IMR-90 (cell line): ENCODE results near the gene PTPN3. TPM values are rescaled to one million over a fixed set of nuclear protein-coding genes. Genes with fewer than 3 reads are reported as not detected.

Source experiments
- ATAC-seq: fragments of 200-7000 bp; cut with Tn5 transposase; 2 replicates; pipeline ENCODE4 v1.9.1; 2020; ENCODE audit warnings: low read depth, mild to moderate bottlenecking, moderate library complexity
- BruUV-seq: library from RNA; stranded (reverse); fragments of 400-500 nt; replicated peaks from 2 replicates; lab custom pipeline; 2021; lab: Mats Ljungman, UMichigan
- CTCF ChIA-PET: fragments of 300-600 bp; formaldehyde crosslinking; extraction: SDS; loops from one replicate; lab custom pipeline; 2021; ENCODE audit warnings: antibody characterized with exemption; lab: Yijun Ruan, JAX
- POLR2A ChIA-PET: fragments of 300-600 bp; sonication (Branson Sonifier 250); formaldehyde crosslinking; loops from one replicate; lab custom pipeline; 2022; ENCODE audit warnings: antibody characterized with exemption; ENCODE audit not compliant: unreplicated experiment; lab: Charles Lee
- DNase-seq: peaks from one replicate; pipeline ENCODE4 v3.0.0; 2013
- H2AFZ ChIP-seq: replicated peaks from 2 replicates; pipeline ENCODE3; 2013; ENCODE audit warnings: low read length, mild to moderate bottlenecking; ENCODE audit not compliant: poor library complexity
- H2AK5ac ChIP-seq: 2 replicates; pipeline ENCODE4 v1.6.1; 2013; ENCODE audit warnings: low read depth, low read length, inconsistent platforms
- H2AK9ac ChIP-seq: replicated peaks from 2 replicates; pipeline ENCODE3; 2013; ENCODE audit warnings: mild to moderate bottlenecking, low read depth, low read length, moderate library complexity; ENCODE audit not compliant: poor library complexity
- H2BK120ac ChIP-seq: 2 replicates; pipeline ENCODE4 v1.6.1; 2013; ENCODE audit warnings: low read depth, low read length, inconsistent platforms
- H2BK15ac ChIP-seq: 3 replicates; pipeline ENCODE4 v1.6.1; 2013; ENCODE audit warnings: low read depth, low read length, inconsistent platforms
- H2BK20ac ChIP-seq: 2 replicates; pipeline ENCODE4 v1.6.1; 2013; ENCODE audit warnings: low read depth, mild to moderate bottlenecking, inconsistent platforms, low read length, moderate library complexity
- H2BK5ac ChIP-seq: 2 replicates; pipeline ENCODE4 v1.6.1; 2013; ENCODE audit warnings: mild to moderate bottlenecking, low read depth, low read length, inconsistent platforms; ENCODE audit not compliant: poor library complexity, severe bottlenecking
- H3K14ac ChIP-seq: replicated peaks from 2 replicates; pipeline ENCODE4 v1.6.1; 2013; ENCODE audit warnings: low read depth, low read length, inconsistent platforms
- H3K18ac ChIP-seq: 2 replicates; pipeline ENCODE4 v1.6.1; 2013; ENCODE audit warnings: low read depth, low read length, control low read depth
- H3K23ac ChIP-seq: 2 replicates; pipeline ENCODE4 v1.6.1; 2013; ENCODE audit warnings: low read depth, low read length, inconsistent platforms
- H3K27ac ChIP-seq: 2 replicates; pipeline ENCODE4 v1.5.1; 2013; ENCODE audit warnings: mild to moderate bottlenecking, control low read depth, low read length; ENCODE audit not compliant: insufficient read depth
- H3K27me3 ChIP-seq: 2 replicates; pipeline ENCODE4 v1.6.1; 2013; ENCODE audit warnings: low read length; ENCODE audit not compliant: control insufficient read depth, insufficient read depth
- H3K36me3 ChIP-seq: 2 replicates; pipeline ENCODE4 v1.6.1; 2013; ENCODE audit warnings: low read length, mixed read lengths; ENCODE audit not compliant: control insufficient read depth, insufficient read depth
- H3K4ac ChIP-seq: 2 replicates; pipeline ENCODE4 v1.6.1; 2013; ENCODE audit warnings: low read depth, low read length, inconsistent platforms
- H3K4me1 ChIP-seq: 2 replicates; pipeline ENCODE4 v1.6.1; 2013; ENCODE audit warnings: low read length, mixed read lengths; ENCODE audit not compliant: control insufficient read depth, insufficient read depth
- H3K4me2 ChIP-seq: 2 replicates; pipeline ENCODE4 v1.6.1; 2013; ENCODE audit warnings: low read depth, mild to moderate bottlenecking, control low read depth, low read length, moderate library complexity
- H3K4me3 ChIP-seq: 2 replicates; pipeline ENCODE4 v1.5.1; 2013; ENCODE audit warnings: low read depth, mild to moderate bottlenecking, control low read depth, low read length, moderate library complexity; ENCODE audit not compliant: insufficient read depth
- H3K56ac ChIP-seq: 2 replicates; pipeline ENCODE4 v1.6.1; 2013; ENCODE audit warnings: low read length, inconsistent platforms; ENCODE audit not compliant: insufficient read depth; ENCODE audit errors: extremely low read depth
- H3K79me1 ChIP-seq, 2 experiments: 2 replicates each; pipeline ENCODE4 v1.6.1; 2013; ENCODE audit warnings: low read length in 2 of 2, inconsistent platforms in 1 of 2, low read depth in 1 of 2
- H3K9ac ChIP-seq: 2 replicates; pipeline ENCODE4 v1.6.1; 2013; ENCODE audit warnings: low read depth, low read length, control low read depth
- H3K9me1 ChIP-seq: 2 replicates; pipeline ENCODE4 v1.6.1; 2013; ENCODE audit warnings: low read length, inconsistent platforms; ENCODE audit not compliant: insufficient read depth
- H3K9me3 ChIP-seq: 2 replicates; pipeline ENCODE4 v1.6.1; 2013; ENCODE audit warnings: low read length; ENCODE audit not compliant: control insufficient read depth, insufficient read depth
- H4K20me1 ChIP-seq: 2 replicates; pipeline ENCODE4 v1.6.1; 2013; ENCODE audit warnings: low read length, inconsistent platforms; ENCODE audit not compliant: insufficient read depth
- H4K5ac ChIP-seq: 2 replicates; pipeline ENCODE4 v1.6.1; 2013; ENCODE audit warnings: mild to moderate bottlenecking, low read depth, low read length, control low read depth
- H4K8ac ChIP-seq, 2 experiments: 2 replicates each; pipeline ENCODE4 v1.6.1; 2013; ENCODE audit warnings: low read depth in 2 of 2, low read length in 2 of 2, control low read depth in 1 of 2, inconsistent platforms in 1 of 2
- H4K91ac ChIP-seq: 2 replicates; pipeline ENCODE4 v1.6.1; 2013; ENCODE audit warnings: low read depth, low read length, inconsistent platforms; ENCODE audit not compliant: insufficient read depth
- CEBPB ChIP-seq: IDR thresholded peaks from 2 replicates; pipeline ENCODE4 v1.6.1; 2012; ENCODE audit warnings: low read depth, low read length, improper control_type of control experiment
- CHD1 ChIP-seq: IDR thresholded peaks from 2 replicates; pipeline ENCODE4 v1.6.1; 2012; ENCODE audit warnings: low read depth, low read length, improper control_type of control experiment
- RCOR1 ChIP-seq: IDR thresholded peaks from 2 replicates; pipeline ENCODE4 v1.6.1; 2012; ENCODE audit warnings: mild to moderate bottlenecking, low read length, improper control_type of control experiment; ENCODE audit not compliant: insufficient replicate concordance
- RFX5 ChIP-seq: IDR thresholded peaks from 2 replicates; pipeline ENCODE4 v1.8.0; 2012; ENCODE audit warnings: low read depth, mild to moderate bottlenecking, low read length, moderate library complexity
- SMC3 ChIP-seq: fragments of 150-350 bp; IDR thresholded peaks from 2 replicates; pipeline ENCODE4 v1.6.1; 2016; ENCODE audit warnings: low read depth, mild to moderate bottlenecking, antibody characterized with exemption, low read length, moderate library complexity
- WGBS, 2 experiments: methylation state at CpG; one replicate each; pipeline versions ENCODE4 v1.1.5 to v1.1.7; 2013; ENCODE audit warnings: missing lambda C conversion rate in 2 of 2; ENCODE audit not compliant: insufficient read length in 1 of 2; ENCODE audit errors: extremely low coverage in 2 of 2; 5-methylcytosine and 5-hydroxymethylcytosine counted together
- dilution Hi-C: fragments of 300-500 bp; cut with HindIII; formaldehyde crosslinking; loops from one replicate; pipeline ENCODE4 v1.14.3; 2018; ENCODE audit warnings: low sequenced_read_pairs; ENCODE audit not compliant: unreplicated experiment
- in situ Hi-C: fragments of 300-500 bp; cut with MboI; formaldehyde crosslinking; loops from 3 replicates; pipeline ENCODE4 v1.14.3; 2019; ENCODE audit warnings: low sequenced_read_pairs, inconsistent platforms, mixed read lengths
- intact Hi-C: fragments of 100-400 bp; cut with micrococcal nuclease; formaldehyde crosslinking; loops from 2 replicates; pipeline ENCODE4 v1.10.0; 2022
- polyA plus RNA-seq, 3 experiments: library from polyadenylated mRNA; depleted of rRNA; stranded (reverse); fragments of >200 nt; gene quantifications; 2 replicates each; pipeline ENCODE4 v1.2.3, GENCODE V29; 2012; ENCODE audit warnings: low replicate concordance in 1 of 3
- total RNA-seq: library from RNA; depleted of rRNA; stranded (reverse); fragments of >200 nt; gene quantifications from 2 replicates; pipeline ENCODE4 v1.2.3, GENCODE V29; 2012

The PTPN3 gene
- total and polyA plus RNA-seq, 2 of the 4 experiments (the other 2 are of a cell fraction): 0.72 to 0.89 TPM

GRCh38 chr9:109346904-109347303 lies 151.2 kb downstream of the PTPN3 start:
- Histone ChIP-seq H3K9me3 (no peaks in the 10 kb centered on the region), H4K5ac (no peak overlapping the region), H3K14ac (no peak overlapping the region), H2AK5ac (no peak overlapping the region), H3K27ac (no peak overlapping the region), H3K23ac (no peak overlapping the region), H3K4me1 (peaks cover 3% of the 10 kb centered on the region; the same call in 1 of the 2 replicates), H3K18ac (no peak overlapping the region), H2BK5ac (no peak overlapping the region), H3K9ac (no peak overlapping the region), H2AFZ (no peak overlapping the region), H3K4me3 (no peak overlapping the region), H3K9me1 (no peaks in the 10 kb centered on the region; the same call in 1 of the 2 replicates), H3K4ac (no peak overlapping the region), H4K20me1 (no peaks in the 10 kb centered on the region), H2AK9ac (no peak overlapping the region), H3K36me3 (no peaks in the 10 kb centered on the region), H2BK20ac (no peak overlapping the region), H4K8ac (no peak overlapping the region), H4K91ac (no peak overlapping the region), H2BK120ac (no peak overlapping the region), H2BK15ac (no peak overlapping the region), H3K4me2 (no peak overlapping the region), H3K56ac (no peak overlapping the region), H3K79me1 (no peaks in the 10 kb centered on the region), H3K27me3 (peaks cover 19% of the 10 kb centered on the region)
- ChIA-PET CTCF (no interaction called here), POLR2A (no interaction called here)
- DNase-seq (no peak), ATAC-seq (no peak)
- BruUV-seq: no TSS peak
- intact Hi-C loops (no loop called here), dilution Hi-C loops (no loop called here), in situ Hi-C loops (no loop called here)
- TF ChIP-seq SMC3 (no peak), CHD1 (no peak), RCOR1 (no peak), CEBPB (no peak), RFX5 (no peak)
- WGBS, 2 experiments: no CpG with 5 or more reads among the region's 3 CpGs
